Sciatic nerve (tissue), 2 donors: ENCODE results near the gene DMRTB1. TPM values are rescaled to one million over a fixed set of nuclear protein-coding genes. Genes with fewer than 3 reads are reported as not detected.

Source experiments
- ATAC-seq: fragments of 200-7000 bp; cut with Tn5 transposase; one replicate; pipeline ENCODE4 v1.9.1; 2020; ENCODE audit warnings: mild to moderate bottlenecking, moderate library complexity
- DNase-seq: peaks from one replicate; pipeline ENCODE4 v3.0.0-alpha.2; 2020; ENCODE audit warnings: low spot score
- intact Hi-C: fragments of 100-400 bp; cut with DNase I; formaldehyde crosslinking; loops from one replicate; pipeline ENCODE4 v1.14.2; 2022
- total RNA-seq: library from RNA; stranded (reverse); fragmentation: NEBNext Ultra II Directional; extraction: Animal tissue kit (Norgen Biotek cat#: 25700); gene quantifications from one replicate; pipeline ENCODE4 v1.2.1, GENCODE V29; 2021
- donor health status: DM: no; HTN: no; CAD: no.
- donor health status: DM: no; HTN: no; CAD: no.

Gene DMRTB1
- total RNA-seq, 1 donor from 2014 or later = not detected

- DNase-seq (no peak), ATAC-seq (no peak)
Measured at GRCh38 chr1:53461323-53462044, 2.3 kb downstream of the DMRTB1 start.

GRCh38 chr1:53462193-53462592 is 3.0 kb downstream of the DMRTB1 start:
- DNase-seq = no peak
- intact Hi-C loops = no loop called here
- no peak for ATAC-seq

More at GRCh38 chr1:53461323-53462044, 2.3 kb downstream of the DMRTB1 start:
- intact Hi-C loops = no loop called here

GRCh38 chr1:53462769-53463501 is 3.7 kb downstream of the DMRTB1 start:
- DNase-seq (no peak), ATAC-seq (no peak)
- intact Hi-C loops = no loop called here

- intact Hi-C loops = no loop called here
- no peak for DNase-seq
- no peak for ATAC-seq
Measured at GRCh38 chr1:53463961-53464899, 5.0 kb downstream of the DMRTB1 start.

- intact Hi-C loops = no loop called here
- no peak for ATAC-seq
- no peak for DNase-seq
Measured at GRCh38 chr1:53465023-53465957, 6.1 kb downstream of the DMRTB1 start.

- no peak for ATAC-seq
- intact Hi-C loops = no loop called here
- no peak for DNase-seq
Measured at GRCh38 chr1:53467391-53467790, 8.2 kb downstream of the DMRTB1 start.

- ATAC-seq (no peak), DNase-seq (no peak)
- intact Hi-C loops = no loop called here
Measured at GRCh38 chr1:53468374-53468773, 9.2 kb downstream of the DMRTB1 start.

- intact Hi-C loops = no loop called here
- ATAC-seq (no peak), DNase-seq (no peak)
Measured at GRCh38 chr1:53469373-53469772, 10.2 kb downstream of the DMRTB1 start.

- DNase-seq (peak; percentile 81), ATAC-seq (peak; percentile 95)
- intact Hi-C loops = no loop called here
Measured at GRCh38 chr1:53470155-53470554, 11.0 kb downstream of the DMRTB1 start.

GRCh38 chr1:53470584-53470983 is 11.4 kb downstream of the DMRTB1 start:
- ATAC-seq = peak; percentile 13
- intact Hi-C loops = no loop called here

GRCh38 chr1:53471000-53471399 is 11.8 kb downstream of the DMRTB1 start:
- ATAC-seq (no peak), DNase-seq (no peak)
- intact Hi-C loops = no loop called here

More at GRCh38 chr1:53470584-53470983, 11.4 kb downstream of the DMRTB1 start:
- no peak for DNase-seq

GRCh38 chr1:53473463-53473862 is 14.3 kb downstream of the DMRTB1 start:
- intact Hi-C loops = no loop called here
- ATAC-seq = no peak

GRCh38 chr1:53475664-53476063 is 16.5 kb downstream of the DMRTB1 start:
- DNase-seq (no peak), ATAC-seq (no peak)
- intact Hi-C loops = no loop called here

More at GRCh38 chr1:53473463-53473862, 14.3 kb downstream of the DMRTB1 start:
- DNase-seq = no peak

- no peak for ATAC-seq
- intact Hi-C loops = no loop called here
- DNase-seq = no peak
Measured at GRCh38 chr1:53476579-53476978, 17.4 kb downstream of the DMRTB1 start.

GRCh38 chr1:53477651-53478501 is 18.7 kb downstream of the DMRTB1 start:
- ATAC-seq (no peak), DNase-seq (no peak)
- intact Hi-C loops = no loop called here

GRCh38 chr1:53478502-53478818 is 19.3 kb downstream of the DMRTB1 start:
- ATAC-seq (no peak), DNase-seq (no peak)
- intact Hi-C loops = no loop called here

GRCh38 chr1:53480678-53481077 is 21.5 kb downstream of the DMRTB1 start:
- DNase-seq (no peak), ATAC-seq (no peak)
- intact Hi-C loops = loop anchor here (10.0 kb wide), 1 partner anchor 274 kb away; no protein-coding TSS in a partner anchor
